Spleen (tissue), 7 donors: Measurements from ENCODE around the gene CEP20.

ENCODE experiments used
- POLR2A ChIP-seq, 3 donors: fragments of 450-650 bp; IDR thresholded peaks; one replicate each; pipeline ENCODE4 v1.5.1; 2017; ENCODE audit warnings: antibody characterized with exemption in 3 of 3, mild to moderate bottlenecking in 1 of 3
- TF ChIP-seq, protein P1 (sequence below), 11 experiments: fragments of 200-600 bp in 7 of 11; fragments of 450-650 bp in 4 of 11; sonication (generic) in 4 of 11; IDR thresholded peaks in 8 of 11; conservative IDR thresholded peaks in 3 of 11; 1 replicate in 7 of 11; 2 replicates in 4 of 11; pipeline versions ENCODE4 v1.4.0 to v1.8.0; 2016 to 2021; ENCODE audit warnings: antibody characterized with exemption in 11 of 11, inconsistent platforms in 4 of 11, mild to moderate bottlenecking in 1 of 11
- donor health status: DM: no; HTN: no; CAD: no; lungs with moderate emphysema.
- donor health status: DM: no; HTN: no; CAD: no.
- donor health status: DM: no; HTN: no; CAD: no.

- no peak for TF ChIP-seq POLR2A (IDR thresholded peaks at IDR 0.05)
- TF ChIP-seq, protein P1, sequence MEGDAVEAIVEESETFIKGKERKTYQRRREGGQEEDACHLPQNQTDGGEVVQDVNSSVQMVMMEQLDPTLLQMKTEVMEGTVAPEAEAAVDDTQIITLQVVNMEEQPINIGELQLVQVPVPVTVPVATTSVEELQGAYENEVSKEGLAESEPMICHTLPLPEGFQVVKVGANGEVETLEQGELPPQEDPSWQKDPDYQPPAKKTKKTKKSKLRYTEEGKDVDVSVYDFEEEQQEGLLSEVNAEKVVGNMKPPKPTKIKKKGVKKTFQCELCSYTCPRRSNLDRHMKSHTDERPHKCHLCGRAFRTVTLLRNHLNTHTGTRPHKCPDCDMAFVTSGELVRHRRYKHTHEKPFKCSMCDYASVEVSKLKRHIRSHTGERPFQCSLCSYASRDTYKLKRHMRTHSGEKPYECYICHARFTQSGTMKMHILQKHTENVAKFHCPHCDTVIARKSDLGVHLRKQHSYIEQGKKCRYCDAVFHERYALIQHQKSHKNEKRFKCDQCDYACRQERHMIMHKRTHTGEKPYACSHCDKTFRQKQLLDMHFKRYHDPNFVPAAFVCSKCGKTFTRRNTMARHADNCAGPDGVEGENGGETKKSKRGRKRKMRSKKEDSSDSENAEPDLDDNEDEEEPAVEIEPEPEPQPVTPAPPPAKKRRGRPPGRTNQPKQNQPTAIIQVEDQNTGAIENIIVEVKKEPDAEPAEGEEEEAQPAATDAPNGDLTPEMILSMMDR (IDR thresholded peaks at IDR 0.05 in 8 of 11, conservative IDR thresholded peaks at IDR 0.05 in 3 of 11), result no peak
Observed at GRCh38 chr16:15913046-15913698, 24.8 kb upstream of the CEP20 start.
